HCT116 (cell line): ENCODE measurements around the gene PIK3CD.

Source experiments
- CBX3 ChIP-seq: IDR thresholded peaks from 2 replicates; pipeline ENCODE4 v1.6.1; 2012; ENCODE audit warnings: low read depth
- CEBPB ChIP-seq: IDR thresholded peaks from 2 replicates; pipeline ENCODE4 v1.6.1; 2012; ENCODE audit warnings: low read depth
- EZH2 ChIP-seq: fragments of 200-600 bp; sonication (generic); IDR thresholded peaks from 2 replicates; pipeline ENCODE4 v1.6.1; 2017; ENCODE audit warnings: antibody characterized with exemption, mixed run types
- EZH2phosphoT487 ChIP-seq: fragments of 200-600 bp; IDR thresholded peaks from 2 replicates; pipeline ENCODE4 v1.6.1; 2018; ENCODE audit warnings: antibody characterized with exemption, borderline replicate concordance
- FOSL1 ChIP-seq: IDR thresholded peaks from 2 replicates; pipeline ENCODE4 v1.6.1; 2012; ENCODE audit warnings: low read depth
- POLR2A ChIP-seq: IDR thresholded peaks from 2 replicates; pipeline ENCODE4 v1.7.0; 2011; ENCODE audit warnings: borderline replicate concordance; ENCODE audit not compliant: insufficient read depth, insufficient read length; ENCODE audit errors: extremely low read depth
- POLR2AphosphoS5 ChIP-seq: IDR thresholded peaks from 2 replicates; pipeline ENCODE4 v1.6.1; 2011; ENCODE audit warnings: mild to moderate bottlenecking, low read depth, low read length, moderate library complexity
- SRF ChIP-seq: IDR thresholded peaks from 2 replicates; pipeline ENCODE4 v1.6.1; 2012; ENCODE audit warnings: low read depth
- ZFX ChIP-seq: fragments of 450-650 bp; IDR thresholded peaks from 2 replicates; pipeline ENCODE4 v1.6.1; 2017
- TF ChIP-seq, protein P1 (sequence below): IDR thresholded peaks from 2 replicates; pipeline ENCODE4 v1.6.1; 2012
- TF ChIP-seq, protein P2 (sequence below), 3 experiments: fragments of 200-600 bp in 1 of 3; sonication (generic) in 1 of 3; IDR thresholded peaks in 2 of 3; conservative IDR thresholded peaks in 1 of 3; 2 replicates each; pipeline ENCODE4 v1.5.1; 2012 to 2017; ENCODE audit warnings: low read depth in 2 of 3, low read length in 2 of 3, antibody characterized with exemption in 1 of 3, borderline replicate concordance in 1 of 3, control low read depth in 1 of 3, mild to moderate bottlenecking in 1 of 3, mixed read lengths in 1 of 3, mixed run types in 1 of 3, moderate library complexity in 1 of 3; ENCODE audit not compliant: insufficient read depth in 1 of 3
- TF ChIP-seq, protein P3 (sequence below): IDR thresholded peaks from 2 replicates; pipeline ENCODE4 v1.6.1; 2011; ENCODE audit warnings: mild to moderate bottlenecking, low read length, moderate library complexity; ENCODE audit not compliant: insufficient replicate concordance; ENCODE audit errors: extremely low read depth

DNA sequence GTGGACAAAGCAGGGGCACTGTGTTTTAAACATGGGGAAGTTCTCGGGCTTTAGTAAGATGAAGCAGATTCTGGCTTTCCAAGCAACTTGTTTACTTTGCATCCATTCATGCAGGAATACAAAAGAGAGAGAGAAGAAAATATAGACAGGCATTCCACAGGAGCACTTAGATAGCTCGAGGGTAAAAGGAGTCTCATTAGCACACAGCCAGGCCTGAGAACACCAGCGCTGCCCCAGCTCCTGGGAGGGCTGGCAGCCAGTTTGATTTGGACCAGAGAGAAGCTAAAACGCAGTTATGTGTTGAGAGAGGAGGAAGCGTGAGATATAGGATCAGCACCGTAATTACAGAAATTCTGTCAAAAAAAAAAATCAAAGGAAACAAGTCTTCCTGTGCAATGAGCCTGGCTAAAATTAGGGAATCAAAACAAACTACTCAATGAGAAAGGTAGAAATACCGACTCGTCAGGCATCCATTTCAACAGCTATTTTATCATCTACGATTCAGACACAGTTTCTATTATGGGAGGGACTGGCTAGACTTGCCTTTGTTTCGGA, 104.0 kb downstream of the PIK3CD start:
- TF ChIP-seq, protein P1, sequence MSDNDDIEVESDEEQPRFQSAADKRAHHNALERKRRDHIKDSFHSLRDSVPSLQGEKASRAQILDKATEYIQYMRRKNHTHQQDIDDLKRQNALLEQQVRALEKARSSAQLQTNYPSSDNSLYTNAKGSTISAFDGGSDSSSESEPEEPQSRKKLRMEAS: no peak
- TF ChIP-seq EZH2: no peak
- TF ChIP-seq, protein P2, sequence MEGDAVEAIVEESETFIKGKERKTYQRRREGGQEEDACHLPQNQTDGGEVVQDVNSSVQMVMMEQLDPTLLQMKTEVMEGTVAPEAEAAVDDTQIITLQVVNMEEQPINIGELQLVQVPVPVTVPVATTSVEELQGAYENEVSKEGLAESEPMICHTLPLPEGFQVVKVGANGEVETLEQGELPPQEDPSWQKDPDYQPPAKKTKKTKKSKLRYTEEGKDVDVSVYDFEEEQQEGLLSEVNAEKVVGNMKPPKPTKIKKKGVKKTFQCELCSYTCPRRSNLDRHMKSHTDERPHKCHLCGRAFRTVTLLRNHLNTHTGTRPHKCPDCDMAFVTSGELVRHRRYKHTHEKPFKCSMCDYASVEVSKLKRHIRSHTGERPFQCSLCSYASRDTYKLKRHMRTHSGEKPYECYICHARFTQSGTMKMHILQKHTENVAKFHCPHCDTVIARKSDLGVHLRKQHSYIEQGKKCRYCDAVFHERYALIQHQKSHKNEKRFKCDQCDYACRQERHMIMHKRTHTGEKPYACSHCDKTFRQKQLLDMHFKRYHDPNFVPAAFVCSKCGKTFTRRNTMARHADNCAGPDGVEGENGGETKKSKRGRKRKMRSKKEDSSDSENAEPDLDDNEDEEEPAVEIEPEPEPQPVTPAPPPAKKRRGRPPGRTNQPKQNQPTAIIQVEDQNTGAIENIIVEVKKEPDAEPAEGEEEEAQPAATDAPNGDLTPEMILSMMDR (IDR thresholded peaks at IDR 0.05 in 2 of 3, conservative IDR thresholded peaks at IDR 0.05 in 1 of 3; ENCODE audit: borderline replicate concordance in 1 of 3, insufficient read depth in 1 of 3, low read depth in 2 of 3, low read length in 2 of 3): no peak
- TF ChIP-seq POLR2AphosphoS5: no peak
- no peak for TF ChIP-seq POLR2A
- no peak for TF ChIP-seq EZH2phosphoT487
- no peak for TF ChIP-seq FOSL1
- no peak for TF ChIP-seq CEBPB
- TF ChIP-seq, protein P3, sequence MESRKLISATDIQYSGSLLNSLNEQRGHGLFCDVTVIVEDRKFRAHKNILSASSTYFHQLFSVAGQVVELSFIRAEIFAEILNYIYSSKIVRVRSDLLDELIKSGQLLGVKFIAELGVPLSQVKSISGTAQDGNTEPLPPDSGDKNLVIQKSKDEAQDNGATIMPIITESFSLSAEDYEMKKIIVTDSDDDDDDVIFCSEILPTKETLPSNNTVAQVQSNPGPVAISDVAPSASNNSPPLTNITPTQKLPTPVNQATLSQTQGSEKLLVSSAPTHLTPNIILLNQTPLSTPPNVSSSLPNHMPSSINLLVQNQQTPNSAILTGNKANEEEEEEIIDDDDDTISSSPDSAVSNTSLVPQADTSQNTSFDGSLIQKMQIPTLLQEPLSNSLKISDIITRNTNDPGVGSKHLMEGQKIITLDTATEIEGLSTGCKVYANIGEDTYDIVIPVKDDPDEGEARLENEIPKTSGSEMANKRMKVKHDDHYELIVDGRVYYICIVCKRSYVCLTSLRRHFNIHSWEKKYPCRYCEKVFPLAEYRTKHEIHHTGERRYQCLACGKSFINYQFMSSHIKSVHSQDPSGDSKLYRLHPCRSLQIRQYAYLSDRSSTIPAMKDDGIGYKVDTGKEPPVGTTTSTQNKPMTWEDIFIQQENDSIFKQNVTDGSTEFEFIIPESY: no peak
- no peak for TF ChIP-seq ZFX
- no peak for TF ChIP-seq SRF
- TF ChIP-seq CBX3: no peak
